GM19240 (cell line): Measurements from ENCODE around the gene SARDH.
"Not testable (repeated sequence)": the region's sequence is repeated elsewhere in the genome, so short reads cannot be mapped to it uniquely, and the experiment has no call there.

Experiments used
- DNase-seq: peaks from one replicate; pipeline ENCODE4 v3.0.0; 2011; ENCODE audit warnings: low spot score; ENCODE audit not compliant: insufficient read length

The SARDH gene

GRCh38 chr9:133777068-133777791, 39.1 kb upstream of the SARDH start:
- DNase-seq = no peak

- DNase-seq = no peak
These were observed 38.1 kb upstream of the SARDH start for GRCh38 chr9:133775951-133776905.

GRCh38 chr9:133775291-133775690, 37.1 kb upstream of the SARDH start:
- no peak for DNase-seq

GRCh38 chr9:133774799-133775198, 36.6 kb upstream of the SARDH start:
- DNase-seq = no peak

GRCh38 chr9:133773889-133774655, 35.9 kb upstream of the SARDH start:
- no peak for DNase-seq

GRCh38 chr9:133772581-133772980, 34.4 kb upstream of the SARDH start:
- DNase-seq = no peak

GRCh38 chr9:133771486-133772482, 33.6 kb upstream of the SARDH start:
- no peak for DNase-seq

- no peak for DNase-seq
These were observed 32.1 kb upstream of the SARDH start for GRCh38 chr9:133770076-133770777.

- no peak for DNase-seq
These were observed 31.4 kb upstream of the SARDH start for GRCh38 chr9:133769511-133770075.

GRCh38 chr9:133768859-133769510, 30.8 kb upstream of the SARDH start:
- DNase-seq = no peak

- DNase-seq = no peak
These were observed 30.3 kb upstream of the SARDH start for GRCh38 chr9:133768371-133768858.

GRCh38 chr9:133767625-133768024, 29.5 kb upstream of the SARDH start:
- no peak for DNase-seq

- DNase-seq = no peak
These were observed 28.9 kb upstream of the SARDH start for GRCh38 chr9:133767008-133767407.

- not testable (repeated sequence) for DNase-seq
These were observed 28.1 kb upstream of the SARDH start for GRCh38 chr9:133766234-133766633.

- DNase-seq = no peak
These were observed 25.4 kb upstream of the SARDH start for GRCh38 chr9:133763272-133764183.

- DNase-seq = no peak
These were observed 24.5 kb upstream of the SARDH start for GRCh38 chr9:133762488-133763271.
